DOHH2 (cell line): ENCODE measurements around the gene CADPS.

ENCODE experiments used
- H3F3A ChIP-seq: fragments of 200-600 bp; sonication (generic), shearing (Covaris generic); 2 replicates; pipeline ENCODE4 v1.6.0; 2016; ENCODE audit warnings: antibody characterized with exemption, mild to moderate bottlenecking; ENCODE audit not compliant: control insufficient read depth, insufficient read depth
- H3K27ac ChIP-seq: fragments of 200-600 bp; sonication (generic); 2 replicates; pipeline ENCODE4 v1.5.1; 2014; ENCODE audit warnings: low read depth, mild to moderate bottlenecking, low read length, moderate library complexity
- H3K27me3 ChIP-seq: fragments of 200-600 bp; sonication (generic); 2 replicates; pipeline ENCODE4 v1.6.1; 2014; ENCODE audit warnings: mild to moderate bottlenecking, low read length, mixed read lengths; ENCODE audit not compliant: control insufficient read depth
- H3K36me3 ChIP-seq: fragments of 200-600 bp; sonication (generic); 2 replicates; pipeline ENCODE4 v1.6.1; 2014; ENCODE audit warnings: mild to moderate bottlenecking, low read length, moderate library complexity, mixed read lengths; ENCODE audit not compliant: control insufficient read depth
- H3K4me1 ChIP-seq: fragments of 200-600 bp; sonication (generic); 2 replicates; pipeline ENCODE4 v1.6.1; 2014; ENCODE audit warnings: mild to moderate bottlenecking, low read length, mixed read lengths; ENCODE audit not compliant: control insufficient read depth
- H3K4me2 ChIP-seq: fragments of 200-600 bp; sonication (generic); 2 replicates; pipeline ENCODE4 v1.6.0; 2014; ENCODE audit warnings: mild to moderate bottlenecking, low read length, moderate library complexity
- H3K4me3 ChIP-seq: fragments of 200-600 bp; sonication (generic); 2 replicates; pipeline ENCODE4 v1.5.1; 2014; ENCODE audit warnings: mild to moderate bottlenecking, low read length, mixed read lengths
- H3K79me2 ChIP-seq: fragments of 200-600 bp; sonication (generic); 2 replicates; pipeline ENCODE4 v1.6.1; 2014; ENCODE audit warnings: mild to moderate bottlenecking, low read length, mixed read lengths; ENCODE audit not compliant: control insufficient read depth
- H3K9me2 ChIP-seq: fragments of 200-600 bp; sonication (generic); replicated peaks from 2 replicates; pipeline ENCODE4 v1.6.1; 2014; ENCODE audit warnings: mild to moderate bottlenecking, low read length, mixed read lengths; ENCODE audit not compliant: control insufficient read depth
- H3K9me3 ChIP-seq: fragments of 200-600 bp; sonication (generic); 2 replicates; pipeline ENCODE4 v1.6.1; 2014; ENCODE audit warnings: antibody characterized with exemption, low read length, mixed read lengths; ENCODE audit not compliant: control insufficient read depth, insufficient read depth
- H4K20me1 ChIP-seq: fragments of 200-600 bp; sonication (generic); 2 replicates; pipeline ENCODE4 v1.6.0; 2014; ENCODE audit warnings: low read depth, mild to moderate bottlenecking, antibody characterized with exemption, low read length, moderate library complexity; ENCODE audit not compliant: control insufficient read depth, insufficient read depth
- CTCF ChIP-seq: fragments of 200-600 bp; sonication (generic); IDR thresholded peaks from one replicate; pipeline ENCODE4 v1.5.1; 2014; ENCODE audit warnings: antibody characterized with exemption, mild to moderate bottlenecking, low read depth, low read length; ENCODE audit not compliant: poor library complexity, severe bottlenecking
- EZH2phosphoT487 ChIP-seq: fragments of 200-600 bp; sonication (generic); IDR thresholded peaks from 2 replicates; pipeline ENCODE4 v1.6.1; 2017; ENCODE audit warnings: borderline replicate concordance, mild to moderate bottlenecking, antibody characterized with exemption, low read length, moderate library complexity, mixed read lengths

The CADPS gene

GRCh38 chr3:62361824-62362223 lies 513.4 kb downstream of the CADPS start:
- Histone ChIP-seq H3K27me3 (peaks cover 39% of the 10 kb centered on the region), H3K27ac (no peak overlapping the region), H3K4me3 (no peak overlapping the region), H3K4me2 (no peak overlapping the region), H3K9me2 (no peaks in the 10 kb centered on the region), H3K9me3 (no peaks in the 10 kb centered on the region), H3K79me2 (no peaks in the 10 kb centered on the region), H3K4me1 (peaks cover 7% of the 10 kb centered on the region; the same call in 1 of the 2 replicates), H3K36me3 (no peaks in the 10 kb centered on the region), H4K20me1 (no peaks in the 10 kb centered on the region), H3F3A (no peaks in the 10 kb centered on the region)
- TF ChIP-seq EZH2phosphoT487 (no peak), CTCF (no peak)

GRCh38 chr3:62361261-62361660 lies 514.0 kb downstream of the CADPS start:
- TF ChIP-seq EZH2phosphoT487 (no peak), CTCF (no peak)
- Histone ChIP-seq H3K36me3 (no peaks in the 10 kb centered on the region), H3K9me3 (no peaks in the 10 kb centered on the region), H3K79me2 (no peaks in the 10 kb centered on the region), H3K4me3 (no peak overlapping the region), H4K20me1 (no peaks in the 10 kb centered on the region), H3K9me2 (no peaks in the 10 kb centered on the region), H3K4me2 (no peak overlapping the region), H3F3A (no peaks in the 10 kb centered on the region), H3K27ac (no peak overlapping the region), H3K27me3 (peaks cover 39% of the 10 kb centered on the region), H3K4me1 (peaks cover 7% of the 10 kb centered on the region; the same call in 1 of the 2 replicates)

- peaks cover 39% of the 10 kb centered on the region for H3K27me3 ChIP-seq
Measured at GRCh38 chr3:62359531-62359930, 515.7 kb downstream of the CADPS start.

More at GRCh38 chr3:62359531-62359930, 515.7 kb downstream of the CADPS start:
- no peaks in the 10 kb centered on the region for H3K79me2 ChIP-seq
- no peak for TF ChIP-seq EZH2phosphoT487
- no peak for TF ChIP-seq CTCF
- H3K9me2 ChIP-seq = no peaks in the 10 kb centered on the region
- no peak overlapping the region for H3K4me3 ChIP-seq
- H3K4me2 ChIP-seq = no peak overlapping the region
- no peaks in the 10 kb centered on the region for H4K20me1 ChIP-seq
- no peak overlapping the region for H3K27ac ChIP-seq
- H3K36me3 ChIP-seq = no peaks in the 10 kb centered on the region
- H3K4me1 ChIP-seq = peaks cover 7% of the 10 kb centered on the region; the same call in 1 of the 2 replicates
- no peaks in the 10 kb centered on the region for H3F3A ChIP-seq
- no peaks in the 10 kb centered on the region for H3K9me3 ChIP-seq
